Stimulated activated CD4-positive, alpha-beta T cell treated with anti-CD3 and anti-CD28 coated beads, Interleukin-12 subunit alpha, Interleukin-12 subunit beta, amount 100 ng/mL, for 48 hours (primary cell): ENCODE measurements around the gene NOC3L.

Experiments used
- DNase-seq, 3 donors: peaks; one replicate each; pipeline ENCODE4 v3.0.0-alpha.2; 2020; ENCODE audit warnings: low read depth in 2 of 3, low spot score in 1 of 3

Gene NOC3L

GRCh38 chr10:94303929-94304328, 58.8 kb downstream of the NOC3L start:
- no peak for DNase-seq

GRCh38 chr10:94300042-94300441, 62.7 kb downstream of the NOC3L start:
- DNase-seq, result no peak

- peak; percentile 2 to 11 (median 8) for DNase-seq
Observed at GRCh38 chr10:94299417-94299816, 63.3 kb downstream of the NOC3L start.

GRCh38 chr10:94294168-94294567, 68.6 kb downstream of the NOC3L start:
- no peak for DNase-seq

- DNase-seq, result no peak
Observed at GRCh38 chr10:94293354-94293753, 69.4 kb downstream of the NOC3L start.

- DNase-seq, result no peak
Observed at GRCh38 chr10:94292434-94293090, 70.2 kb downstream of the NOC3L start.

- DNase-seq, result no peak
Observed at GRCh38 chr10:94288361-94289101, 74.2 kb downstream of the NOC3L start.

GRCh38 chr10:94287336-94287735, 75.4 kb downstream of the NOC3L start:
- no peak for DNase-seq

- DNase-seq, result no peak
Observed at GRCh38 chr10:94286901-94287300, 75.8 kb downstream of the NOC3L start.

GRCh38 chr10:94285271-94285670, 77.5 kb downstream of the NOC3L start:
- DNase-seq, result no peak
